Activated T-cell treated with anti-CD3 and anti-CD28 coated beads, Interleukin-2, amount 50 U/mL, for 4 hours (primary cell): Measurements from ENCODE around the gene SPPL2B. TPM values are rescaled to one million over a fixed set of nuclear protein-coding genes. Genes with fewer than 3 reads are reported as not detected.
"Not testable (repeated sequence)": the region's sequence is repeated elsewhere in the genome, so short reads cannot be mapped to it uniquely, and the experiment has no call there.

Source experiments
- ATAC-seq, 2 donors: fragments of 200-7000 bp; cut with Tn5 transposase; one replicate each; pipeline ENCODE4 v1.10.0; 2021
- DNase-seq: peaks from one replicate; pipeline ENCODE4 v3.0.0-alpha.2; 2020
- H3K27me3 Mint-ChIP-seq: one replicate; pipeline ENCODE4 v1.8.0; 2021; ENCODE audit warnings: low read depth, mixed read lengths
- H3K36me3 Mint-ChIP-seq: one replicate; pipeline ENCODE4 v1.8.0; 2022; ENCODE audit warnings: mixed read lengths; ENCODE audit not compliant: insufficient read depth
- H3K4me1 Mint-ChIP-seq: one replicate; pipeline ENCODE4 v1.8.0; 2021; ENCODE audit warnings: low read depth, mixed read lengths
- H3K4me3 Mint-ChIP-seq: one replicate; pipeline ENCODE4 v1.8.0; 2021; ENCODE audit warnings: mild to moderate bottlenecking, moderate library complexity, mixed read lengths
- H3K9me3 Mint-ChIP-seq: one replicate; pipeline ENCODE4 v1.8.0; 2021; ENCODE audit warnings: mixed read lengths
- total RNA-seq, 3 donors: library from RNA; stranded (reverse); gene quantifications; one replicate each; pipeline ENCODE4 v1.2.1, GENCODE V29; 2021

Gene SPPL2B
- total RNA-seq, 3 donors from 2014 or later: 42.1 to 45.3 (median 42.2) TPM

- Mint-ChIP-seq H3K27me3 (no peaks in the 10 kb centered on the region), H3K4me1 (no peaks in the 10 kb centered on the region), H3K36me3 (no peaks in the 10 kb centered on the region), H3K4me3 (no peak overlapping the region), H3K9me3 (no peaks in the 10 kb centered on the region)
- DNase-seq (no peak), ATAC-seq (no peak)
Observed at GRCh38 chr19:2343289-2343982, 15.0 kb downstream of the SPPL2B start.

DNA sequence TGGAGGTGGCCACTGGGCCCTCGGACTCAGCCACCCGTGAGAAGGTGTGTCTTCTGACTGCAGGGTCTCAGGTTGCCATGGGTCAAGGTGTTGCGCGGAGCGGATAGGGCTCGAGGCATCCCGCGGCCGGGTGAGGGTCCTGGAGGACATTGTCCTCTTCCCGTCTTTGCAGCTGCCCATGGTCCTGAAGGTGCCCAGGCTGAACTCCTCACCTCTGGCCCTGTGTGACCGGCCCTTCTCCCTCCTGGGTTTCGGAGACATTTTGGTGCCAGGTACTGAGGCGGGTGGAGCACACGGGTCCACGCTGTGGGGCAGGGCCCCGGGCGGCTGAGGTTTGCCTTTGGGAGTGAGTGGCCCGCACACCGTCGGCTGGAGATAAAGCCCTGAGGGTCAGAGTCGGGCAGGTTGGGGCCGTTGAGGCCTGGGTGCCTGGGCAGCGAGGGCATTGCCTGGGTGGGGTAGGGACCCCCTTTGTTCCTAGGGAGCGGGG, 15.9 kb downstream of the SPPL2B start:
- no peaks in the 10 kb centered on the region for H3K9me3 Mint-ChIP-seq
- H3K4me3 Mint-ChIP-seq: no peak overlapping the region
- DNase-seq (no peak), ATAC-seq (no peak)
- no peaks in the 10 kb centered on the region for H3K27me3 Mint-ChIP-seq
- no peaks in the 10 kb centered on the region for H3K36me3 Mint-ChIP-seq
- H3K4me1 Mint-ChIP-seq: no peaks in the 10 kb centered on the region

- no peaks in the 10 kb centered on the region for H3K9me3 Mint-ChIP-seq
- ATAC-seq: no peak
- no peaks in the 10 kb centered on the region for H3K4me1 Mint-ChIP-seq
- H3K36me3 Mint-ChIP-seq: no peaks in the 10 kb centered on the region
- no peak for DNase-seq
- no peak overlapping the region for H3K4me3 Mint-ChIP-seq
- H3K27me3 Mint-ChIP-seq: no peaks in the 10 kb centered on the region
Observed at GRCh38 chr19:2345076-2345475, 16.6 kb downstream of the SPPL2B start.

DNA sequence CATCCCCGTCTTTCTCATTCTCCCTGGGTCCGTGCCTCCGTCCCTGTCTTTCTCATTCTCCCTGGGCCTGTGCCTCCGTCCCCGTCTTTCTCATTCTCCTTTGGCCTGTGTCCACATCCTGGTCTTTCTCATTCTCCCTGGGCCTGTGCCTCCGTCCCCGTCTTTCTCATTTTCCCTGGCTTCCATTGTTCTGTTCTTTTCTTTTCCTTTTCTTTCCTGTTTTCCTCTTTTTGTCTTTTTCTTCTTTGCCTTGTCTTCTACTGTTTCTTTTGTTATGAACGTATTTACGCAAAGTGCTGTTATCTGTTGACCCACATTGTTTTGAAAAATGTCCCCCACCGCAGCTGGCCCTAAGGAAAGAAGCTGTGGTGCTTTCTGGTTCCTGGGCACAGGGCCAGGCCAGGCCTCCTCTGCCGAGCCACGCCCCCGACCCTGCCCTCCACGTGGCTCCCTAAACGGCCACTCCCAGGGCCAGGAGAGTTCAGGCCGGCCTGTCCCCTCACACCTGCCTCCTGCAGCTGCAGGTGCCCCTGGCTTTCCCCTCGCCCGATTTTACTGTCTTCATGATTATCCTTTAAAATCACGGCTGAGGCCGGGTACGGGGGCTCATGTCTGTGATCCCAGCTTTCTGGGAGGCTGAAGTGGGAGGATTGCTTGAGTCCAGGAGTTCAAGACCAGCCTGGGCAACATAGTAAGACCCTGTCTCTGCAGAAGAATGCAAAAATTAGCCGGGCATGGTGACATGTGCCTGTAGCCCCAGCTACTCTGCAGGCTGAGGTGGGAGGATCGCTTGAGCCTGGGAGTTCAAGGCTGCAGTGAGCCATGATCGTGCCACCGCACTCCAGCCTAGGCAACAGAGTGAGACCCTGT, 17.5 kb downstream of the SPPL2B start:
- H3K4me3 Mint-ChIP-seq: no peak overlapping the region
- DNase-seq (no peak), ATAC-seq (no peak)
- H3K27me3 Mint-ChIP-seq: no peaks in the 10 kb centered on the region
- no peaks in the 10 kb centered on the region for H3K9me3 Mint-ChIP-seq
- H3K36me3 Mint-ChIP-seq: no peaks in the 10 kb centered on the region
- H3K4me1 Mint-ChIP-seq: no peaks in the 10 kb centered on the region

DNA sequence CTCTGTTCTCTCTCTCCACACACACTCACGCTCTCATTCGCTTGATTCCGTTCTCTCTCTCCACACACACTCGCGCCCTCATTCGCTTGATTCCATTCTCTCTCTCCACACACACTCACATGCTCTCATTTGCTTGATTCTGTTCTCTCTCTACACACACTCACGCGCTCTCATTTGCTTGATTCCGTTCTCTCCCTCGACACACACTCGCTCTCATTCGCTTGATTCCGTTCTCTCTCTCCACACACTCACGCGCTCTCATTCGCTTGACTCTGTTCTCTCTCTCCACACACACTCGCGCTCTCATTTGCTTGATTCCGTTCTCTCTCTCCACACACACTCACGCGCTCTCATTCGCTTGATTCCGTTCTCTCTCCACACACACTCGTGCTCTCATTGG, 21.3 kb downstream of the SPPL2B start:
- H3K9me3 Mint-ChIP-seq, H3K36me3 Mint-ChIP-seq, H3K4me1 Mint-ChIP-seq, DNase-seq, H3K27me3 Mint-ChIP-seq, ATAC-seq, H3K4me3 Mint-ChIP-seq: not testable (repeated sequence)

- H3K27me3 Mint-ChIP-seq: no peaks in the 10 kb centered on the region
- no peak overlapping the region for H3K4me3 Mint-ChIP-seq
- H3K4me1 Mint-ChIP-seq: no peaks in the 10 kb centered on the region
- ATAC-seq: no peak
- no peaks in the 10 kb centered on the region for H3K9me3 Mint-ChIP-seq
- DNase-seq: no peak
- H3K36me3 Mint-ChIP-seq: no peaks in the 10 kb centered on the region
Observed at GRCh38 chr19:2350656-2351055, 22.2 kb downstream of the SPPL2B start.

GRCh38 chr19:2351591-2351990, 23.1 kb downstream of the SPPL2B start:
- no peaks in the 10 kb centered on the region for H3K36me3 Mint-ChIP-seq
- no peak overlapping the region for H3K4me3 Mint-ChIP-seq
- H3K4me1 Mint-ChIP-seq: no peaks in the 10 kb centered on the region
- H3K9me3 Mint-ChIP-seq: no peaks in the 10 kb centered on the region
- no peak for DNase-seq
- ATAC-seq: no peak
- no peaks in the 10 kb centered on the region for H3K27me3 Mint-ChIP-seq

DNA sequence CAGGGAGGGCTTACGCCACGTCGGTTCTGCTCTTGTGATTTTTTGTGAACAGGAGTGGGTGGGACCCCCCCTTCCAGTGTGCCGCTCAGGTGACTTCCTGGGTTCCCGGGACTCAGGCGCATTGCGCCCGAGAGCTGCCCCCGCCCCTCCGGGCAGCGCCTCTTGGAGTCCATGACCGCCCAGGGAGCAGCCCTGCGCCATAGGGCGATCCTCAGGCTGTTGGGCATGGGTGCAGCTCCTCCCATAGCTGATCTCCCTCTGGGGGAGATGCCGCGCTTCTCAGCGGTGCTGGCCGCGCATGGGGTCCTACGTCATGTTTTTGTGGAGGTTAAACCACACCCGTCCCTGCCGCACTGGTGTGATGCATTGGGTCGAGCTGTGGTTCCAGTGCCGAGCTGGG, 23.6 kb downstream of the SPPL2B start:
- H3K4me3 Mint-ChIP-seq: no peak overlapping the region
- no peak for DNase-seq
- H3K4me1 Mint-ChIP-seq: no peaks in the 10 kb centered on the region
- no peaks in the 10 kb centered on the region for H3K36me3 Mint-ChIP-seq
- H3K9me3 Mint-ChIP-seq: no peaks in the 10 kb centered on the region
- no peaks in the 10 kb centered on the region for H3K27me3 Mint-ChIP-seq
- no peak for ATAC-seq

- Mint-ChIP-seq H3K36me3 (no peaks in the 10 kb centered on the region), H3K4me3 (no peak overlapping the region), H3K27me3 (no peaks in the 10 kb centered on the region), H3K9me3 (no peaks in the 10 kb centered on the region), H3K4me1 (no peaks in the 10 kb centered on the region)
- DNase-seq (no peak), ATAC-seq (no peak)
Observed at GRCh38 chr19:2353159-2353886, 24.8 kb downstream of the SPPL2B start.

DNA sequence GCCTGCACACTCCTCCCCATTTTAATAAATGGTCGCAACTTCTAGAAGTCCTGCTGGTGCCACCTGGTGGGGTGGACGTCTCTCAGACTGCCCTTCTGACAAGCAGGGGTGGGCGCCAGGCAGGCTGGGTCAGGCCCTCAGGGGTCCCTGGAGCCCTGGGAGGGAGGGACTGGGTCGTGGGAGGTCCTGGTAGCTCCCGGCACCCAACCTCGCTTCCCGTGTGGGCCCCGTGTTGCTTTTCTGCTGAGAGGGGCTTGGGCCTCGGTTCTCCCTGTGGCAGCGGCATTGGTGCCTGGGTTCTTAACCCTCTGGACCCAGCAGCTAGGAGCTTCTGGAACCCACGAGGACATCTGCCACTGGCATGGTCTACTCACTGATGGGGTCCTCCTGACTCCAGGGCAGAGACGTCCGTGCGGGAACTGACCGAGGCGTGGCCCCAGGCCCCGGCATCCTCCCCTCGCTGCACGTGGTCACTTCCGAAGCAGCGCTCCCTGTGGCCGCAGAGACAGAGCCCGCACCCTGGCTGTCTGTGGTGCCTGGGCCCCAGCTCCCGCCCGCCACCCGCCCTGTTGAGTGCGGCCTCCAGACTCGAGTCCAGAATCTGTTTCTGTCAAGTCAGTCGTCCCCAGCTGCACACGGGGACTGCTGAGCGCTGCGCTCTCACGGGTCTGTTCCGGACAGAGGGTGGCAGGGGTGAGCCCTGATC, 25.6 kb downstream of the SPPL2B start:
- Mint-ChIP-seq H3K36me3 (no peaks in the 10 kb centered on the region), H3K4me3 (no peak overlapping the region), H3K4me1 (no peaks in the 10 kb centered on the region), H3K27me3 (no peaks in the 10 kb centered on the region), H3K9me3 (no peaks in the 10 kb centered on the region)
- ATAC-seq (no peak), DNase-seq (no peak)

GRCh38 chr19:2354670-2355069, 26.2 kb downstream of the SPPL2B start:
- Mint-ChIP-seq H3K27me3 (no peaks in the 10 kb centered on the region), H3K36me3 (no peaks in the 10 kb centered on the region), H3K4me3 (no peak overlapping the region), H3K4me1 (no peaks in the 10 kb centered on the region), H3K9me3 (no peaks in the 10 kb centered on the region)
- ATAC-seq (no peak), DNase-seq (no peak)

GRCh38 chr19:2355168-2356035, 26.9 kb downstream of the SPPL2B start:
- no peaks in the 10 kb centered on the region for H3K36me3 Mint-ChIP-seq
- no peak overlapping the region for H3K4me3 Mint-ChIP-seq
- peaks cover 1% of the 10 kb centered on the region for H3K4me1 Mint-ChIP-seq
- DNase-seq (no peak), ATAC-seq (no peak)
- H3K9me3 Mint-ChIP-seq: no peaks in the 10 kb centered on the region
- peaks cover 3% of the 10 kb centered on the region for H3K27me3 Mint-ChIP-seq

GRCh38 chr19:2356036-2356646, 27.7 kb downstream of the SPPL2B start:
- Mint-ChIP-seq H3K9me3 (no peaks in the 10 kb centered on the region), H3K36me3 (no peaks in the 10 kb centered on the region), H3K4me3 (no peak overlapping the region), H3K27me3 (peaks cover 7% of the 10 kb centered on the region), H3K4me1 (peaks cover 4% of the 10 kb centered on the region)
- no peak for ATAC-seq
- DNase-seq: no peak
